ENCODE measurements around the gene KIAA0586. TPM values are rescaled to one million over a fixed set of nuclear protein-coding genes. Genes with fewer than 3 reads are reported as not detected.
"Not testable (repeated sequence)": the region's sequence is repeated elsewhere in the genome, so short reads cannot be mapped to it uniquely, and the experiment has no call there.

The KIAA0586 gene
- total RNA-seq, 4 donors from 2014 or later = 3.6 to 37.5 (median 15.0) TPM

- no peaks in the 10 kb centered on the region for H3K27me3 ChIP-seq
Measured at GRCh38 chr14:58469309-58469708, 41.8 kb downstream of the KIAA0586 start.

GRCh38 chr14:58476320-58476719, 48.8 kb downstream of the KIAA0586 start:
- H3K27me3 ChIP-seq = no peaks in the 10 kb centered on the region
- no peak for TF ChIP-seq CTCF (IDR thresholded peaks at IDR 0.05)
- TF ChIP-seq POLR2A (IDR thresholded peaks at IDR 0.05) = no peak
- intact Hi-C loops (cut with DNase I; ENCODE audit: low total_unique reads) = no loop called here
- H3K4me3 ChIP-seq = no peak overlapping the region
- H3K27ac ChIP-seq = no peak overlapping the region
- H3K36me3 ChIP-seq = no peaks in the 10 kb centered on the region
- H3K4me1 ChIP-seq = no peaks in the 10 kb centered on the region
- H3K9me3 ChIP-seq = no peaks in the 10 kb centered on the region
- no peak for DNase-seq

More at GRCh38 chr14:58469309-58469708, 41.8 kb downstream of the KIAA0586 start:
- intact Hi-C loops (cut with DNase I; ENCODE audit: low total_unique reads) = no loop called here
- no peaks in the 10 kb centered on the region for H3K4me1 ChIP-seq
- no peak for DNase-seq
- H3K9me3 ChIP-seq = no peaks in the 10 kb centered on the region
- TF ChIP-seq CTCF (IDR thresholded peaks at IDR 0.05) = no peak
- TF ChIP-seq POLR2A (IDR thresholded peaks at IDR 0.05) = no peak
- H3K4me3 ChIP-seq = no peak overlapping the region
- H3K27ac ChIP-seq = no peak overlapping the region
- no peaks in the 10 kb centered on the region for H3K36me3 ChIP-seq

- Histone ChIP-seq H3K4me3 (no peak overlapping the region), H3K36me3 (no peaks in the 10 kb centered on the region)
- intact Hi-C loops (cut with DNase I; ENCODE audit: low total_unique reads) = no loop called here
Measured at GRCh38 chr14:58477653-58478052, 50.1 kb downstream of the KIAA0586 start.

GRCh38 chr14:58478329-58478728, 50.8 kb downstream of the KIAA0586 start:
- H3K36me3 ChIP-seq; H3K27me3 ChIP-seq; H3K27ac ChIP-seq; DNase-seq; H3K4me1 ChIP-seq; H3K4me3 ChIP-seq; intact Hi-C loops (cut with DNase I; ENCODE audit: low total_unique reads); H3K9me3 ChIP-seq: not testable (repeated sequence)

More at GRCh38 chr14:58477653-58478052, 50.1 kb downstream of the KIAA0586 start:
- H3K27ac ChIP-seq = no peak overlapping the region
- no peak for DNase-seq
- no peaks in the 10 kb centered on the region for H3K4me1 ChIP-seq
- H3K9me3 ChIP-seq = no peaks in the 10 kb centered on the region
- TF ChIP-seq CTCF (IDR thresholded peaks at IDR 0.05) (no peak), POLR2A (IDR thresholded peaks at IDR 0.05) (no peak)
- no peaks in the 10 kb centered on the region for H3K27me3 ChIP-seq

GRCh38 chr14:58479975-58480374, 52.5 kb downstream of the KIAA0586 start:
- no peaks in the 10 kb centered on the region for H3K36me3 ChIP-seq
- DNase-seq = no peak
- H3K27me3 ChIP-seq = no peaks in the 10 kb centered on the region
- H3K4me3 ChIP-seq = no peak overlapping the region
- no peaks in the 10 kb centered on the region for H3K4me1 ChIP-seq
- TF ChIP-seq CTCF (IDR thresholded peaks at IDR 0.05) (no peak), POLR2A (IDR thresholded peaks at IDR 0.05) (no peak)
- intact Hi-C loops (cut with DNase I; ENCODE audit: low total_unique reads) = no loop called here
- H3K27ac ChIP-seq = no peak overlapping the region
- no peaks in the 10 kb centered on the region for H3K9me3 ChIP-seq

- H3K27ac ChIP-seq = no peak overlapping the region
- H3K27me3 ChIP-seq = no peaks in the 10 kb centered on the region
- H3K4me3 ChIP-seq = no peak overlapping the region
- no peaks in the 10 kb centered on the region for H3K9me3 ChIP-seq
- H3K4me1 ChIP-seq = no peaks in the 10 kb centered on the region
- DNase-seq = no peak
- intact Hi-C loops (cut with DNase I; ENCODE audit: low total_unique reads) = no loop called here
- no peaks in the 10 kb centered on the region for H3K36me3 ChIP-seq
- TF ChIP-seq CTCF (IDR thresholded peaks at IDR 0.05) (no peak), POLR2A (IDR thresholded peaks at IDR 0.05) (no peak)
Measured at GRCh38 chr14:58484176-58484575, 56.7 kb downstream of the KIAA0586 start.
